ENCODE data around the gene SPAG5. TPM values are rescaled to one million over a fixed set of nuclear protein-coding genes. Genes with fewer than 3 reads are reported as not detected.

The SPAG5 gene
- total and polyA plus RNA-seq, 10 of the 15 experiments (the other 5 are each of a cell fraction or from before 2014, with no cell fraction given), result 73.5 to 171 (median 106) TPM

DNA sequence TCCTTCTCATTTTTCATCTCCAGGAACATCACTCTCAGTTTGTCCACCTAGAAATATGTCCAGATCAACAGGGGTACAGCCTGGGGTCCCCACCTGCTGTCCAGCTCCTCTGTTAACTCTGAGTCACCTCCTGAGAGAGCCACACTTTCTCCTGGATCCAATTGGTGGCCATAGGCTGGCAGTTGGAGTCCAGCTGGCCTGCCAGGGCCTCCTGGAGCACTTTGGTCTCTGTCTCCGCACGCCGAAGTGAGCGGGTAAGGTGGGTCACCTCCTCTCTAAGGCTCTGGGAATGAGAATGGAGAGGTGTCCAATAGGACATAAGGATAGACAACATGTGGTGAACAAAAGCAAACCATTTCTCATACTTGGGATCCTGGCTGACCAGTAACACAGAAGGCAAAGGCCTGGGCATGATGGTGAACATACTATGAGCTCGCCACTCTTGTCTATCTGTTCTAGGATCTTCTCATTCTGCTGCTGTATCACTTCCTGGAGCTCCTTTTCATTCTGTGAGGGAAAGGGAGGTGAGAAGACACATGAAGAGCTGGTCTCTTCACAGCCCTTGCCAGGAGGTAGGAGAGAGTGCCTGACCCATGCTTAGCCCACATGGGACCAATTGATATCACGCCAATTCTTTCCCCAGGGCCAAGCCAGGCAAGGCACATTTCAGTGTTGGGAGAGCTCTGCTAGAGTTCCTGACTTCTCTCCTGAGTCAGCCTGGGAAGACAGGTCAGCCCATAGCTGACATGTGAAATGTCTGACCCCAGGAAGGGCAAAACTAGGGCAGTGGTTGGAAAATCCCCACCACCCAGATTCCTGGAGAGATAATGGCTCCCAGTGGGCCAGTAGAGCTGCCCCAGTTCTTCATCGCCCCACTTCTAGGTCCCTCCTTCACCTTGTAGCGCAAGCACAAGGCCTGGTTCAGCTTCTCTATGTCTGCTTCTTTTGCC lies 20.3 kb downstream of the SPAG5 start (continued):
- TF ChIP-seq, protein P1, sequence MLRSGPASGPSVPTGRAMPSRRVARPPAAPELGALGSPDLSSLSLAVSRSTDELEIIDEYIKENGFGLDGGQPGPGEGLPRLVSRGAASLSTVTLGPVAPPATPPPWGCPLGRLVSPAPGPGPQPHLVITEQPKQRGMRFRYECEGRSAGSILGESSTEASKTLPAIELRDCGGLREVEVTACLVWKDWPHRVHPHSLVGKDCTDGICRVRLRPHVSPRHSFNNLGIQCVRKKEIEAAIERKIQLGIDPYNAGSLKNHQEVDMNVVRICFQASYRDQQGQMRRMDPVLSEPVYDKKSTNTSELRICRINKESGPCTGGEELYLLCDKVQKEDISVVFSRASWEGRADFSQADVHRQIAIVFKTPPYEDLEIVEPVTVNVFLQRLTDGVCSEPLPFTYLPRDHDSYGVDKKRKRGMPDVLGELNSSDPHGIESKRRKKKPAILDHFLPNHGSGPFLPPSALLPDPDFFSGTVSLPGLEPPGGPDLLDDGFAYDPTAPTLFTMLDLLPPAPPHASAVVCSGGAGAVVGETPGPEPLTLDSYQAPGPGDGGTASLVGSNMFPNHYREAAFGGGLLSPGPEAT (IDR thresholded peaks at IDR 0.05; ENCODE audit: low read depth), result no peak
- TF ChIP-seq PML (IDR thresholded peaks at IDR 0.05; ENCODE audit: low read length) (no peak), EP300 (IDR thresholded peaks at IDR 0.05; ENCODE audit: borderline replicate concordance in 1 of 2, control insufficient read depth in 1 of 2, low read depth in 2 of 2, low read length in 2 of 2) (no peak), TAF1 (IDR thresholded peaks at IDR 0.05; ENCODE audit: borderline replicate concordance, low read depth, low read length) (no peak), MTA3 (IDR thresholded peaks at IDR 0.05; ENCODE audit: borderline replicate concordance, low read length) (no peak), GATAD2B (conservative IDR thresholded peaks at IDR 0.05; ENCODE audit: low read depth) (no peak)

DNA sequence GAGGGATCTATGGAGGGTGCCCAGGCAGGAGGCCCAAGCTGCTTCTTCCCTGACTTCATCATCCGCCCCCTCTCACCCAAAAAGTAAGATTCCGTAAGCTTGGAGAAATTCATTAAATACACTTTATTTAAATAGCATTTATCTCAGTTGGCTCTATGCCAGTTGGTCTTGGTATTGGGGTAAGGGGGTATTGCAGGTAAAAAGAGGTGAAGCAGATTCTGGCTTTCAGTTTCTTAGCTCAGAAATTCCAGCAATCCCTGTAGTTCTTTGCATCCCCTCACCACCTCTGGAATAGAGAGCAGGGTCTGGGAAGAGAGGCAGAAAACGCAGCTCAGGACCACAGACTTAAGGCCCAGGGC lies 21.4 kb downstream of the SPAG5 start:
- Histone ChIP-seq H3K27ac (ENCODE audit: control insufficient read depth, insufficient read depth) (peak overlapping the region; percentile 46), H3K4me2 (ENCODE audit: control insufficient read depth, insufficient read depth) (no peak overlapping the region), H2AFZ (ENCODE audit: control insufficient read depth, low read depth, low read length) (no peak overlapping the region), H3K9ac (ENCODE audit: control insufficient read depth, insufficient read depth, low read length) (no peak overlapping the region), H3K79me2 (ENCODE audit: control insufficient read depth, insufficient read depth, low read length) (peaks cover 20% of the 10 kb centered on the region), H3K4me3 (peak overlapping the region; percentile 43; the same call in 1 of the 2 replicates), H3K36me3 (ENCODE audit: control insufficient read depth in 2 of 2, insufficient read depth in 2 of 2, low read length in 1 of 2) (peaks cover 12 to 26% of the 10 kb centered on the region in 2 experiments), H3K9me3 (replicated peaks; ENCODE audit: control insufficient read depth, insufficient read depth, low read length) (no peaks in the 10 kb centered on the region), H3K4me1 (ENCODE audit: control insufficient read depth, insufficient read depth, low read length) (peaks cover 29% of the 10 kb centered on the region), H3K27me3 (replicated peaks in 1 of 2; ENCODE audit: control insufficient read depth in 2 of 2, insufficient read depth in 2 of 2, low read length in 1 of 2) (no peaks in the 10 kb centered on the region), H4K20me1 (ENCODE audit: control insufficient read depth, insufficient read depth) (no peaks in the 10 kb centered on the region)
- FAIRE-seq, result no peak
- ChIA-PET CTCF (interaction anchor here (1.0 to 4.8 kb wide), 5 partner anchors 9 to 128 kb away, joined by 3 to 56 read pairs (median 6); no protein-coding TSS in a partner anchor), RAD21 (ENCODE audit: unreplicated experiment) (interaction anchor here (1.1 to 3.3 kb wide), 9 partner anchors 9 to 220 kb away, joined by 3 to 38 read pairs (median 4); partner anchors contain the start of genes BLTP2 and POLDIP2), SMC1A (ENCODE audit: uncharacterized antibody, unreplicated experiment) (interaction anchor here (0.7 to 3.0 kb wide), 9 partner anchors 12 to 80 kb away, joined by 3 to 13 read pairs (median 4); no protein-coding TSS in a partner anchor), POLR2A (interaction anchor here (0.5 to 7.1 kb wide), 13 partner anchors 9 to 396 kb away, joined by 3 to 91 read pairs (median 7); partner anchors contain the start of genes BLTP2, PROCA1, SPAG5 and UNC119)
- in situ Hi-C loops (cut with MboI) (no loop called here), intact Hi-C loops (cut with micrococcal nuclease; ENCODE audit: unreplicated experiment) (loop anchor here (2.0 kb wide), 1 partner anchor 21 kb away; the partner anchor contains the start of gene SPAG5)
- ATAC-seq, result no peak
- BruUV-seq (replicated peaks), result TSS peak; percentile 53
- TF ChIP-seq, protein P2, sequence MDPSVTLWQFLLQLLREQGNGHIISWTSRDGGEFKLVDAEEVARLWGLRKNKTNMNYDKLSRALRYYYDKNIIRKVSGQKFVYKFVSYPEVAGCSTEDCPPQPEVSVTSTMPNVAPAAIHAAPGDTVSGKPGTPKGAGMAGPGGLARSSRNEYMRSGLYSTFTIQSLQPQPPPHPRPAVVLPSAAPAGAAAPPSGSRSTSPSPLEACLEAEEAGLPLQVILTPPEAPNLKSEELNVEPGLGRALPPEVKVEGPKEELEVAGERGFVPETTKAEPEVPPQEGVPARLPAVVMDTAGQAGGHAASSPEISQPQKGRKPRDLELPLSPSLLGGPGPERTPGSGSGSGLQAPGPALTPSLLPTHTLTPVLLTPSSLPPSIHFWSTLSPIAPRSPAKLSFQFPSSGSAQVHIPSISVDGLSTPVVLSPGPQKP (IDR thresholded peaks at IDR 0.05; ENCODE audit: low read depth, low read length), result no peak
- TF ChIP-seq STAT1 (conservative IDR thresholded peaks at IDR 0.05) (no peak), IKZF2 (IDR thresholded peaks at IDR 0.05) (no peak), SREBF1 (IDR thresholded peaks at IDR 0.05; ENCODE audit: low read length) (no peak), NR2C1 (IDR thresholded peaks at IDR 0.05) (no peak), ZSCAN29 (IDR thresholded peaks at IDR 0.05) (no peak), SMAD1 (IDR thresholded peaks at IDR 0.05; ENCODE audit: low read depth, partially characterized antibody) (peak; percentile 19)
- TF ChIP-seq, protein P3, sequence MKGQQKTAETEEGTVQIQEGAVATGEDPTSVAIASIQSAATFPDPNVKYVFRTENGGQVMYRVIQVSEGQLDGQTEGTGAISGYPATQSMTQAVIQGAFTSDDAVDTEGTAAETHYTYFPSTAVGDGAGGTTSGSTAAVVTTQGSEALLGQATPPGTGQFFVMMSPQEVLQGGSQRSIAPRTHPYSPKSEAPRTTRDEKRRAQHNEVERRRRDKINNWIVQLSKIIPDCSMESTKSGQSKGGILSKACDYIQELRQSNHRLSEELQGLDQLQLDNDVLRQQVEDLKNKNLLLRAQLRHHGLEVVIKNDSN (IDR thresholded peaks at IDR 0.05; ENCODE audit: borderline replicate concordance, extremely low read length, insufficient read depth, low read depth, low read length), result no peak
- DNase-seq (ENCODE audit: low read depth, low spot score), result no peak
- 74% methylated on average over 3 of the region's 3 CpGs for WGBS (ENCODE audit: insufficient coverage, insufficient replicate concordance, low lambda C conversion rate, missing lambda C conversion rate)

All from GM12878 (cell line).